Midbrain (tissue), 1 donor: ENCODE data around the gene CLCN6.

ENCODE experiments used
- DNase-seq: peaks from one replicate; lab custom pipeline; 2025; lab: John Stamatoyannopoulos, UW

The CLCN6 gene

GRCh38 chr1:11879311-11880180, 73.6 kb downstream of the CLCN6 start:
- no peak for DNase-seq

- no peak for DNase-seq
Observed at GRCh38 chr1:11880181-11880575, 74.2 kb downstream of the CLCN6 start.

- DNase-seq: peak; percentile 49
Observed at GRCh38 chr1:11880911-11881748, 75.1 kb downstream of the CLCN6 start.

GRCh38 chr1:11881749-11882441, 75.9 kb downstream of the CLCN6 start:
- DNase-seq: no peak

GRCh38 chr1:11882814-11883538, 77.0 kb downstream of the CLCN6 start:
- no peak for DNase-seq

- no peak for DNase-seq
Observed at GRCh38 chr1:11885916-11886315, 79.9 kb downstream of the CLCN6 start.

GRCh38 chr1:11886986-11887665, 81.1 kb downstream of the CLCN6 start:
- DNase-seq: no peak

GRCh38 chr1:11887666-11888007, 81.6 kb downstream of the CLCN6 start:
- no peak for DNase-seq

GRCh38 chr1:11888206-11888876, 82.3 kb downstream of the CLCN6 start:
- no peak for DNase-seq

- no peak for DNase-seq
Observed at GRCh38 chr1:11888877-11889208, 82.9 kb downstream of the CLCN6 start.

- no peak for DNase-seq
Observed at GRCh38 chr1:11891433-11892186, 85.6 kb downstream of the CLCN6 start.
